Measurements from ENCODE around the gene RDH5.

Gene RDH5

DNA sequence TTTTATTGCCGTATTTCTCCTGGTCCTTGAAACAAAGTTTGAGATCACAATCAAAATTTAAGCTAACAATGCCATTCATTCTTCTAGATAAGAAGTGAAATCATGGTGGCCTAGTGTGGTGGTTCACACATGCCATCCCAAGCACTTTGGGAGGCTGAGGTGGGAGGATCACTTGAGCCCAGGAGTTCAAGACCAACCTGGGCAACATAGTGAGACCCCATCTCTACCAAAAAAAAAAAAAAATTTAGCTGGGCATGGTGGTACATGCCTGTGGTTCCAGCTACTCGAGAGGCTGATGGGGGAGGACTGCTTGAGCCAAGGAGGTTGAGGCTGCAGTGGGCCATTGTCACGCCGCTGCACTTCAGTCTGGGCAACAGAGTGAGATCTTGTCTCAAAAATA lies 47.0 kb downstream of the RDH5 start:
- Histone ChIP-seq H3K4me1 (ENCODE audit: insufficient read depth, low read length) (peaks cover 12% of the 10 kb centered on the region), H3K27me3 (ENCODE audit: insufficient read depth, low read length) (no peaks in the 10 kb centered on the region), H3K4me3 (ENCODE audit: low read length) (no peak overlapping the region), H2AFZ (ENCODE audit: low read depth, low read length) (no peak overlapping the region), H3K36me3 (ENCODE audit: insufficient read depth, low read length) (peaks cover 52% of the 10 kb centered on the region), H3K9me3 (ENCODE audit: low read length) (no peaks in the 10 kb centered on the region)

DNA sequence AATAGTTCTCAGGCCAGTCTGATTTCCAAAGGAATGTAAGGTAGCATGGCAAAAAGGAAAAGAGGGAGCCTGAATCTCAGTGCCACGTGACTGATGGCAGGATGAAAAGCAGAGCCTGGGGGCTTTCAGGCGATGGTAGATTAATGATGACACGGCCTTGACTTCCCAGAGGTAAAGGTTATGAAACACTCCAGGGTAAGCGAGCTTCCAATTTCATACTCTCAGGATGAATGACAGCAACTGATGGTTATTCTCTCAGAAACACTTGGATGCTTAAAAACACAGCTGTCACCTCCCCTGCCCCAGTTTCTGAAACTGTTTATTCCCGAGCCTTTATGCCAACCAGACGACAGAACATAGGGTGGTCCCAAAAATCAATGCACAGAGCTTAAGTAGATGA lies 51.5 kb downstream of the RDH5 start:
- peaks cover under 1% of the 10 kb centered on the region for H3K4me1 ChIP-seq (ENCODE audit: insufficient read depth, low read length)
- no peak overlapping the region for H2AFZ ChIP-seq (ENCODE audit: low read depth, low read length)
- H3K27me3 ChIP-seq (ENCODE audit: insufficient read depth, low read length) = no peaks in the 10 kb centered on the region
- H3K36me3 ChIP-seq (ENCODE audit: insufficient read depth, low read length) = peaks cover 56% of the 10 kb centered on the region
- no peak overlapping the region for H3K4me3 ChIP-seq (ENCODE audit: low read length)
- H3K9me3 ChIP-seq (ENCODE audit: low read length) = no peaks in the 10 kb centered on the region
